ENCODE measurements around the gene NHLRC4. TPM values are rescaled to one million over a fixed set of nuclear protein-coding genes. Genes with fewer than 3 reads are reported as not detected.

The NHLRC4 gene
- total and polyA plus RNA-seq, 9 of the 15 experiments (the other 6 are each of a cell fraction or from before 2014, with no cell fraction given), result 0.24 to 3.7 (median 1.3) TPM; not detected in 2

DNA sequence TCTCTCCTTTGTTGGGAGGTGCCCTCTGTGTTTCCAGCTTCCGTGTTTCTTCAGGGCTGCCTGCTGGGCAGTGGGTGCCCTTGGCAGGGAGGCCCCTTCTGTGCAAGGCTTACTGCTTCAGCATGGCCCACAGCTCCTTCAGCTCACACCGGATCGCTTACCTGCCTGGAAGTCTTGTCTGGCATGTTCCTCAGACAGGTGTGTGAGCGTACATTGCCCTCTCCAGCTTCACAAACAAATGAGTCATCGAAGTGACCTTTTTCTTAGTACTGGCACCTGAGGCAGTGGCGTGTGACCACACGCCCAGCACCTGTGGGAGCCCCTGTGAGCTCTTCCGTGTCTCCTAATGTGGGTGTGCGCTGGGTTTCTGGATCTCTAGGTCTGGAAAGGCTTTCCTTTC is 26.6 kb downstream of the NHLRC4 start:
- no peaks in the 10 kb centered on the region for H3K27me3 ChIP-seq (ENCODE audit: control insufficient read depth in 2 of 2, insufficient read depth in 2 of 2, low read length in 2 of 2)
- H3K9me1 ChIP-seq (ENCODE audit: control insufficient read depth, insufficient read depth, low read length), result peaks cover 7% of the 10 kb centered on the region
- H3K4me1 ChIP-seq (replicated peaks in 1 of 2; ENCODE audit: control insufficient read depth in 2 of 2, insufficient read depth in 2 of 2, low read length in 2 of 2), result peaks cover 9 to 52% of the 10 kb centered on the region in 2 experiments; a peak in 4 of 5 replicates
- H2AFZ ChIP-seq (ENCODE audit: low read depth, low read length), result no peak overlapping the region
- H3K9me3 ChIP-seq (replicated peaks; ENCODE audit: control insufficient read depth, insufficient read depth, low read depth, low read length), result no peaks in the 10 kb centered on the region
- in situ Hi-C loops (cut with MboI), result no loop called here
- intact Hi-C loops (cut with micrococcal nuclease), result no loop called here
- TF ChIP-seq JUND (IDR thresholded peaks at IDR 0.05; ENCODE audit: borderline replicate concordance, low read depth, low read length) (no peak), JUND (tag; IDR thresholded peaks at IDR 0.05; ENCODE audit: borderline replicate concordance, low read depth, low read length) (no peak), ZNF699 (CRISPR knock-in tag; IDR thresholded peaks at IDR 0.05; ENCODE audit: insufficient replicate concordance) (no peak), HDGF (IDR thresholded peaks at IDR 0.05) (no peak), RB1 (IDR thresholded peaks at IDR 0.05; ENCODE audit: low read depth) (no peak), RFX1 (IDR thresholded peaks at IDR 0.05) (no peak), PCBP1 (IDR thresholded peaks at IDR 0.05; ENCODE audit: low read depth, low read length, poor library complexity, severe bottlenecking) (no peak), L3MBTL2 (IDR thresholded peaks at IDR 0.05) (no peak), ZNF766 (CRISPR knock-in tag; conservative IDR thresholded peaks at IDR 0.05) (no peak), HDAC2 (IDR thresholded peaks at IDR 0.05) (no peak), HEY1 (CRISPR knock-in tag; IDR thresholded peaks at IDR 0.05; ENCODE audit: borderline replicate concordance) (no peak), TCFL5 (CRISPR knock-in tag; conservative IDR thresholded peaks at IDR 0.05) (no peak), TGIF2 (CRISPR knock-in tag; IDR thresholded peaks at IDR 0.05) (no peak), PYGO2 (tag; IDR thresholded peaks at IDR 0.05) (no peak), EGR1 (conservative IDR thresholded peaks at IDR 0.05) (no peak), ZNF780A (CRISPR knock-in tag; IDR thresholded peaks at IDR 0.05) (no peak), ZNF197 (CRISPR knock-in tag; IDR thresholded peaks at IDR 0.05; ENCODE audit: low read depth) (no peak), ARID2 (IDR thresholded peaks at IDR 0.05) (no peak)
- TF ChIP-seq, protein P1, sequence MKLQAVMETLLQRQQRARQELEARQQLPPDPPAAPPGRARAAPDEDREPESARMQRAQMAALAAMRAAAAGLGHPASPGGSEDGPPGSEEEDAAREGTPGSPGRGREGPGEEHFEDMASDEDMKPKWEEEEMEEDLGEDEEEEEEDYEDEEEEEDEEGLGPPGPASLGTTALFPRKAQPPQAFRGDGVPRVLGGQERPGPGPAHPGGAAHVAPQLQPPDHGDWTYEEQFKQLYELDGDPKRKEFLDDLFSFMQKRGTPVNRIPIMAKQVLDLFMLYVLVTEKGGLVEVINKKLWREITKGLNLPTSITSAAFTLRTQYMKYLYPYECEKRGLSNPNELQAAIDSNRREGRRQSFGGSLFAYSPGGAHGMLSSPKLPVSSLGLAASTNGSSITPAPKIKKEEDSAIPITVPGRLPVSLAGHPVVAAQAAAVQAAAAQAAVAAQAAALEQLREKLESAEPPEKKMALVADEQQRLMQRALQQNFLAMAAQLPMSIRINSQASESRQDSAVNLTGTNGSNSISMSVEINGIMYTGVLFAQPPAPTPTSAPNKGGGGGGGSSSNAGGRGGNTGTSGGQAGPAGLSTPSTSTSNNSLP (IDR thresholded peaks at IDR 0.05; ENCODE audit: borderline replicate concordance, low read depth, low read length), result no peak
- TF ChIP-seq, protein P2, sequence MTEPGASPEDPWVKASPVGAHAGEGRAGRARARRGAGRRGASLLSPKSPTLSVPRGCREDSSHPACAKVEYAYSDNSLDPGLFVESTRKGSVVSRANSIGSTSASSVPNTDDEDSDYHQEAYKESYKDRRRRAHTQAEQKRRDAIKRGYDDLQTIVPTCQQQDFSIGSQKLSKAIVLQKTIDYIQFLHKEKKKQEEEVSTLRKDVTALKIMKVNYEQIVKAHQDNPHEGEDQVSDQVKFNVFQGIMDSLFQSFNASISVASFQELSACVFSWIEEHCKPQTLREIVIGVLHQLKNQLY (CRISPR knock-in tag; conservative IDR thresholded peaks at IDR 0.05), result no peak
- TF ChIP-seq, protein P3, sequence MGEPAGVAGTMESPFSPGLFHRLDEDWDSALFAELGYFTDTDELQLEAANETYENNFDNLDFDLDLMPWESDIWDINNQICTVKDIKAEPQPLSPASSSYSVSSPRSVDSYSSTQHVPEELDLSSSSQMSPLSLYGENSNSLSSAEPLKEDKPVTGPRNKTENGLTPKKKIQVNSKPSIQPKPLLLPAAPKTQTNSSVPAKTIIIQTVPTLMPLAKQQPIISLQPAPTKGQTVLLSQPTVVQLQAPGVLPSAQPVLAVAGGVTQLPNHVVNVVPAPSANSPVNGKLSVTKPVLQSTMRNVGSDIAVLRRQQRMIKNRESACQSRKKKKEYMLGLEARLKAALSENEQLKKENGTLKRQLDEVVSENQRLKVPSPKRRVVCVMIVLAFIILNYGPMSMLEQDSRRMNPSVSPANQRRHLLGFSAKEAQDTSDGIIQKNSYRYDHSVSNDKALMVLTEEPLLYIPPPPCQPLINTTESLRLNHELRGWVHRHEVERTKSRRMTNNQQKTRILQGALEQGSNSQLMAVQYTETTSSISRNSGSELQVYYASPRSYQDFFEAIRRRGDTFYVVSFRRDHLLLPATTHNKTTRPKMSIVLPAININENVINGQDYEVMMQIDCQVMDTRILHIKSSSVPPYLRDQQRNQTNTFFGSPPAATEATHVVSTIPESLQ (CRISPR knock-in tag; IDR thresholded peaks at IDR 0.05), result no peak
- no peak for DNase-seq (ENCODE audit: extremely low read depth in 1 of 4, low spot score in 3 of 4)
- 74% methylated on average over 7 of the region's 9 CpGs for WGBS (ENCODE audit: insufficient coverage, low coverage, missing lambda C conversion rate)
- POLR2A ChIA-PET, result interaction anchor here (0.6 to 1.6 kb wide), 5 partner anchors 9 to 43 kb away, joined by 3 to 6 read pairs (median 4); partner anchors contain the start of gene METTL26
- peak overlapping the region in 1 of 2 experiments; percentile 82; a peak in 2 of 4 replicates for H3K9ac ChIP-seq (ENCODE audit: insufficient read depth in 1 of 2, low read depth in 2 of 2, low read length in 2 of 2)
- H3K27ac ChIP-seq (ENCODE audit: extremely low read depth, low read depth, low read length), result no peak overlapping the region
- no peak overlapping the region for H3K4me2 ChIP-seq (ENCODE audit: insufficient read depth, low read length)
- peaks cover 16% of the 10 kb centered on the region for H4K20me1 ChIP-seq (replicated peaks; ENCODE audit: control insufficient read depth, insufficient read depth, low read length)
- CTCF ChIA-PET (ENCODE audit: low intra/inter-chr PET ratio), result no interaction called here
- H3K36me3 ChIP-seq (ENCODE audit: control insufficient read depth, insufficient read depth, low read length), result peaks cover 30% of the 10 kb centered on the region; the same call in 2 of the 3 replicates
- ATAC-seq, result no peak
- no TSS peak for BruUV-seq (replicated peaks)
- peaks cover 72% of the 10 kb centered on the region for H3K79me2 ChIP-seq (ENCODE audit: control insufficient read depth, insufficient read depth, low read length)
- no peak for FAIRE-seq
- no peak overlapping the region for H3K4me3 ChIP-seq
